PFSK-1 (cell line): Measurements from ENCODE around the gene NDEL1.

ENCODE experiments used
- FOXP2 ChIP-seq: optimal IDR thresholded peaks from 2 replicates; pipeline ENCODE3; 2011; ENCODE audit warnings: borderline replicate concordance, control low read depth, inconsistent platforms; ENCODE audit not compliant: insufficient read depth; ENCODE audit errors: extremely low read length, extremely low read depth
- POLR2AphosphoS5 ChIP-seq: IDR thresholded peaks from 2 replicates; pipeline ENCODE4 v1.6.1; 2012; ENCODE audit warnings: low read depth, mild to moderate bottlenecking, control low read depth, low read length, moderate library complexity
- REST ChIP-seq, 2 experiments: IDR thresholded peaks; 2 replicates each; pipeline versions ENCODE4 v1.6.1 to v1.8.0; 2011 to 2012; ENCODE audit warnings: low read depth in 2 of 2, low read length in 2 of 2, control low read depth in 1 of 2, inconsistent platforms in 1 of 2, mild to moderate bottlenecking in 1 of 2, moderate library complexity in 1 of 2; ENCODE audit not compliant: insufficient read depth in 1 of 2
- SIN3A ChIP-seq: IDR thresholded peaks from 2 replicates; pipeline ENCODE4 v1.6.1; 2012; ENCODE audit warnings: mild to moderate bottlenecking, low read length, moderate library complexity, borderline replicate concordance; ENCODE audit not compliant: insufficient read depth
- TAF1 ChIP-seq: IDR thresholded peaks from 2 replicates; pipeline ENCODE4 v1.6.1; 2012; ENCODE audit warnings: low read length, control low read depth, borderline replicate concordance; ENCODE audit not compliant: insufficient read depth

NDEL1 gene

GRCh38 chr17:8420041-8420934 is 15.4 kb upstream of the NDEL1 start:
- TF ChIP-seq FOXP2 (peak; percentile 82), REST (IDR thresholded peaks at IDR 0.05; ENCODE audit: insufficient read depth in 1 of 2, low read depth in 2 of 2, low read length in 2 of 2) (no peak), TAF1 (no peak), SIN3A (no peak), POLR2AphosphoS5 (no peak)

GRCh38 chr17:8421571-8421970 is 14.1 kb upstream of the NDEL1 start:
- TF ChIP-seq SIN3A (no peak), TAF1 (no peak), POLR2AphosphoS5 (no peak), REST (IDR thresholded peaks at IDR 0.05; ENCODE audit: insufficient read depth in 1 of 2, low read depth in 2 of 2, low read length in 2 of 2) (no peak), FOXP2 (no peak)

DNA sequence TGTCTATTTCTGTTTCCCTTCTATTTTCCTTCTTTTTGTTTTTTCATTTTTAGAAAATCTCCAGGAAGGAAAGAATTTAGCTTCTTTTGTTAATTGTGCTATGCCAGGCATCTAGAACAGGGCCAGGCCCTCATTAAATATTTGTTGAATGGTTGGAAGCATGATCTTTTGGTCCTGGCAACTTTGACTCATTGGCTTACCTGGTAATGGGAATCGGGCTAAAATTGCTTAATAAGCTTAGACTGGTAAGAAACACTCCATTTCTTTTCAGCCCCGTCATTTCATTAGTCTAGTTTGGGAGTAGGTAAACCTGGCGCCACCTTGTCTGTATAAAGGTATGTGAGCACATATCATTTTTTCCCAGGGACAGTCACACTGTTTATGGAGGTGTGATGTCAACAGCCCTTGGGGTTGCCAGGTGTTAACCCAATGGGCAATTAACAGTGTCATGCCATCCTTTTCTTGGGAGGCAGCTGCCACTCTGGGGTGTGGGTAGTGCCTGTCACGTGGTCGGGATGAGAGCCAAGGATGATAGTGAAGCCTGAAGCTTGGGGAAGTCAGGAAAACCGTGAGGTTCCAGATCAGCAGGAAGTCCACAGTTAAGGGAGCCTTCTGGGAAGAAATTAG is 9.5 kb upstream of the NDEL1 start:
- no peak for TF ChIP-seq FOXP2
- no peak for TF ChIP-seq TAF1
- TF ChIP-seq REST (IDR thresholded peaks at IDR 0.05; ENCODE audit: insufficient read depth in 1 of 2, low read depth in 2 of 2, low read length in 2 of 2): no peak
- no peak for TF ChIP-seq SIN3A
- no peak for TF ChIP-seq POLR2AphosphoS5

- TF ChIP-seq FOXP2 (no peak), REST (IDR thresholded peaks at IDR 0.05; ENCODE audit: insufficient read depth in 1 of 2, low read depth in 2 of 2, low read length in 2 of 2) (no peak), SIN3A (no peak), POLR2AphosphoS5 (no peak), TAF1 (no peak)
Observed at GRCh38 chr17:8426802-8427201, 8.9 kb upstream of the NDEL1 start.
